Measurements from ENCODE around the gene LSM8. TPM values are rescaled to one million over a fixed set of nuclear protein-coding genes. Genes with fewer than 3 reads are reported as not detected.

The LSM8 gene
- total RNA-seq, 1 donor from 2014 or later, result 7.9 TPM

Other genes starting within 250 kb of the LSM8 start
- gene ANKRD7, start 40.5 kb downstream of the LSM8 start, total RNA-seq, result not detected

Data from ascending aorta (tissue), 1 donor.